CD4-positive, alpha-beta memory T cell (primary cell): ENCODE data around the gene TEAD1. TPM values are rescaled to one million over a fixed set of nuclear protein-coding genes. Genes with fewer than 3 reads are reported as not detected.

ENCODE experiments used
- CTCF ChIA-PET: fragments of 350-600 bp; sonication (Branson Sonifier 250); formaldehyde crosslinking; loops from one replicate; lab custom pipeline; 2021; ENCODE audit warnings: inconsistent platforms; ENCODE audit not compliant: partially characterized antibody; lab: Charles Lee
- POLR2A ChIA-PET: fragments of 350-600 bp; sonication (Branson Sonifier 250); formaldehyde crosslinking; loops from one replicate; lab custom pipeline; 2021; ENCODE audit not compliant: partially characterized antibody; lab: Charles Lee
- DNase-seq, 5 donors: peaks; one replicate each; pipeline versions ENCODE4 v3.0.0 to v3.0.0-alpha.2; 2020 to 2022; ENCODE audit warnings: mixed read lengths in 1 of 5
- H3K27ac ChIP-seq: one replicate; pipeline ENCODE4 v1.7.0; 2013; ENCODE audit warnings: low read depth, low read length
- H3K27me3 ChIP-seq: 2 replicates; pipeline ENCODE4 v1.7.0; 2013; ENCODE audit warnings: mild to moderate bottlenecking, low read length, moderate library complexity; ENCODE audit not compliant: insufficient read depth
- H3K36me3 ChIP-seq: 2 replicates; pipeline ENCODE4 v1.7.0; 2013; ENCODE audit warnings: mild to moderate bottlenecking, low read length, moderate library complexity; ENCODE audit not compliant: insufficient read depth
- H3K4me1 ChIP-seq: 2 replicates; pipeline ENCODE4 v1.7.0; 2013; ENCODE audit warnings: mild to moderate bottlenecking, low read length, moderate library complexity; ENCODE audit not compliant: insufficient read depth
- H3K4me3 ChIP-seq, 2 donors: one replicate each; pipeline ENCODE4 v1.7.0; 2013; ENCODE audit warnings: low read length in 2 of 2, mild to moderate bottlenecking in 1 of 2
- H3K9me3 ChIP-seq, 2 donors: one replicate each; pipeline ENCODE4 v1.7.0; 2013; ENCODE audit warnings: low read length in 2 of 2, control low read depth in 1 of 2; ENCODE audit not compliant: control insufficient read depth in 1 of 2
- H3K27ac Mint-ChIP-seq, 7 donors: one replicate each; pipeline ENCODE4 v1.8.0; 2020 to 2021; ENCODE audit warnings: mixed read lengths in 7 of 7, mild to moderate bottlenecking in 6 of 7, inconsistent platforms in 3 of 7, moderate library complexity in 3 of 7
- H3K27me3 Mint-ChIP-seq, 2 donors: one replicate each; pipeline ENCODE4 v1.8.0; 2020 to 2021; ENCODE audit warnings: mixed read lengths in 2 of 2
- H3K36me3 Mint-ChIP-seq, 2 donors: one replicate each; pipeline ENCODE4 v1.8.0; 2020 to 2021; ENCODE audit warnings: mixed read lengths in 2 of 2, inconsistent platforms in 1 of 2, mild to moderate bottlenecking in 1 of 2
- H3K4me1 Mint-ChIP-seq, 4 donors: one replicate each; pipeline ENCODE4 v1.8.0; 2020 to 2021; ENCODE audit warnings: mixed read lengths in 4 of 4, mild to moderate bottlenecking in 1 of 4
- H3K4me3 Mint-ChIP-seq, 8 donors: one replicate each; pipeline ENCODE4 v1.8.0; 2020 to 2021; ENCODE audit warnings: mixed read lengths in 8 of 8, mild to moderate bottlenecking in 7 of 8, moderate library complexity in 6 of 8, inconsistent platforms in 3 of 8
- H3K9me3 Mint-ChIP-seq, 8 donors: one replicate each; pipeline ENCODE4 v1.8.0; 2020 to 2021; ENCODE audit warnings: mixed read lengths in 8 of 8, mild to moderate bottlenecking in 5 of 8, inconsistent platforms in 3 of 8, moderate library complexity in 1 of 8
- intact Hi-C: fragments of 100-400 bp; cut with micrococcal nuclease; formaldehyde crosslinking; loops from one replicate; pipeline ENCODE4 v1.15.1; 2023
- polyA plus RNA-seq, 2 donors: library from polyadenylated mRNA; unstranded; fragments of 300-500 nt; fragmentation: Illumina TruSeq; gene quantifications; one replicate each; pipeline ENCODE4 v1.2.3, GENCODE V29; 2021
- total RNA-seq, 2 experiments: library from RNA; stranded (reverse); gene quantifications; one replicate each; pipeline ENCODE4 v1.2.3, GENCODE V29; 2021

Gene TEAD1
- total and polyA plus RNA-seq, 4 experiments from 2014 or later: 0.15 to 1.1 (median 0.52) TPM; not detected in 1

- H3K4me3 Mint-ChIP-seq: no peak overlapping the region
- peaks cover 0 to 2% (median 0%) of the 10 kb centered on the region in 8 donors for H3K9me3 Mint-ChIP-seq
- Histone ChIP-seq H3K27ac (no peak overlapping the region), H3K4me3 (no peak overlapping the region), H3K36me3 (no peaks in the 10 kb centered on the region), H3K9me3 (no peaks in the 10 kb centered on the region), H3K27me3 (peaks cover 7% of the 10 kb centered on the region), H3K4me1 (no peaks in the 10 kb centered on the region)
- intact Hi-C loops: no loop called here
- peaks cover 13 to 21% of the 10 kb centered on the region in 2 donors for H3K27me3 Mint-ChIP-seq
- H3K36me3 Mint-ChIP-seq: no peaks in the 10 kb centered on the region
- no peak overlapping the region for H3K27ac Mint-ChIP-seq
- no peaks in the 10 kb centered on the region for H3K4me1 Mint-ChIP-seq
- ChIA-PET POLR2A (no interaction called here), CTCF (no interaction called here)
- DNase-seq: no peak
These were observed 123.8 kb downstream of the TEAD1 start for GRCh38 chr11:12797996-12798395.

GRCh38 chr11:12798609-12799011 is 124.4 kb downstream of the TEAD1 start:
- POLR2A ChIA-PET: no interaction called here
- H3K27ac Mint-ChIP-seq: no peak overlapping the region
- H3K27me3 Mint-ChIP-seq: peaks cover 17 to 23% of the 10 kb centered on the region in 2 donors
- no peak overlapping the region for H3K4me3 Mint-ChIP-seq
- no peaks in the 10 kb centered on the region for H3K36me3 ChIP-seq
- H3K27ac ChIP-seq: no peak overlapping the region
- H3K36me3 Mint-ChIP-seq: no peaks in the 10 kb centered on the region
- no peaks in the 10 kb centered on the region for H3K9me3 ChIP-seq
- intact Hi-C loops: no loop called here
- no peaks in the 10 kb centered on the region for H3K4me1 Mint-ChIP-seq
- H3K4me3 ChIP-seq: no peak overlapping the region
- no peak for DNase-seq
- H3K27me3 ChIP-seq: peaks cover 7% of the 10 kb centered on the region
- no peaks in the 10 kb centered on the region for H3K4me1 ChIP-seq
- peaks cover 0 to 2% (median 0%) of the 10 kb centered on the region in 8 donors for H3K9me3 Mint-ChIP-seq
- CTCF ChIA-PET: no interaction called here

- no peaks in the 10 kb centered on the region for H3K36me3 ChIP-seq
- Mint-ChIP-seq H3K4me1 (no peaks in the 10 kb centered on the region), H3K36me3 (no peaks in the 10 kb centered on the region), H3K9me3 (peaks cover 0 to 2% (median 0%) of the 10 kb centered on the region in 8 donors), H3K4me3 (no peak overlapping the region), H3K27ac (no peak overlapping the region), H3K27me3 (peaks cover 18 to 23% of the 10 kb centered on the region in 2 donors)
- POLR2A ChIA-PET: no interaction called here
- CTCF ChIA-PET: interaction anchor here (1.4 kb wide), 1 partner anchor 12 kb away, joined by 4 read pairs; no protein-coding TSS in a partner anchor
- no peak overlapping the region for H3K4me3 ChIP-seq
- peaks cover 7% of the 10 kb centered on the region for H3K27me3 ChIP-seq
- intact Hi-C loops: no loop called here
- H3K9me3 ChIP-seq: no peaks in the 10 kb centered on the region
- H3K27ac ChIP-seq: no peak overlapping the region
- H3K4me1 ChIP-seq: no peaks in the 10 kb centered on the region
- no peak for DNase-seq
These were observed 125.2 kb downstream of the TEAD1 start for GRCh38 chr11:12799334-12799835.

- POLR2A ChIA-PET: no interaction called here
- CTCF ChIA-PET: interaction anchor here (1.4 kb wide), 1 partner anchor 13 kb away, joined by 4 read pairs; no protein-coding TSS in a partner anchor
These were observed 125.9 kb downstream of the TEAD1 start for GRCh38 chr11:12800032-12800671.

GRCh38 chr11:12800871-12801270 is 126.7 kb downstream of the TEAD1 start:
- Histone ChIP-seq H3K36me3 (no peaks in the 10 kb centered on the region), H3K27ac (no peak overlapping the region), H3K9me3 (no peaks in the 10 kb centered on the region), H3K4me1 (no peaks in the 10 kb centered on the region), H3K4me3 (no peak overlapping the region), H3K27me3 (peaks cover 7% of the 10 kb centered on the region)
- Mint-ChIP-seq H3K36me3 (no peaks in the 10 kb centered on the region), H3K27me3 (peaks cover 15 to 23% of the 10 kb centered on the region in 2 donors), H3K4me1 (no peaks in the 10 kb centered on the region), H3K4me3 (no peak overlapping the region), H3K9me3 (peaks cover 0 to 2% (median 0%) of the 10 kb centered on the region in 8 donors), H3K27ac (peak overlapping the region in 1 of 7 donors; percentile 66)
- DNase-seq: no peak
- CTCF ChIA-PET: interaction anchor here (1.4 kb wide), 1 partner anchor 14 kb away, joined by 4 read pairs; no protein-coding TSS in a partner anchor
- intact Hi-C loops: no loop called here
- POLR2A ChIA-PET: no interaction called here

More at GRCh38 chr11:12800032-12800671, 125.9 kb downstream of the TEAD1 start:
- Histone ChIP-seq H3K9me3 (no peaks in the 10 kb centered on the region), H3K4me1 (no peaks in the 10 kb centered on the region), H3K36me3 (no peaks in the 10 kb centered on the region), H3K27ac (no peak overlapping the region), H3K27me3 (peaks cover 7% of the 10 kb centered on the region), H3K4me3 (no peak overlapping the region)
- Mint-ChIP-seq H3K27ac (no peak overlapping the region), H3K36me3 (no peaks in the 10 kb centered on the region), H3K9me3 (peaks cover 0 to 2% (median 0%) of the 10 kb centered on the region in 8 donors), H3K4me1 (no peaks in the 10 kb centered on the region), H3K4me3 (no peak overlapping the region), H3K27me3 (peaks cover 17 to 23% of the 10 kb centered on the region in 2 donors)
- DNase-seq: no peak
- intact Hi-C loops: no loop called here

GRCh38 chr11:12801976-12802375 is 127.8 kb downstream of the TEAD1 start:
- Histone ChIP-seq H3K4me3 (no peak overlapping the region), H3K9me3 (no peaks in the 10 kb centered on the region), H3K27ac (no peak overlapping the region), H3K4me1 (no peaks in the 10 kb centered on the region), H3K36me3 (no peaks in the 10 kb centered on the region), H3K27me3 (peaks cover 7% of the 10 kb centered on the region)
- Mint-ChIP-seq H3K36me3 (no peaks in the 10 kb centered on the region), H3K27me3 (peaks cover 17 to 23% of the 10 kb centered on the region in 2 donors), H3K9me3 (peaks cover 0 to 2% (median 0%) of the 10 kb centered on the region in 8 donors), H3K4me3 (no peak overlapping the region), H3K4me1 (no peaks in the 10 kb centered on the region), H3K27ac (no peak overlapping the region)
- no peak for DNase-seq
- ChIA-PET POLR2A (no interaction called here), CTCF (no interaction called here)
- intact Hi-C loops: no loop called here

GRCh38 chr11:12802418-12803085 is 128.3 kb downstream of the TEAD1 start:
- intact Hi-C loops: no loop called here
- ChIA-PET POLR2A (no interaction called here), CTCF (no interaction called here)
- no peak overlapping the region for H3K4me3 ChIP-seq
- Mint-ChIP-seq H3K36me3 (no peaks in the 10 kb centered on the region), H3K9me3 (peaks cover 0 to under 1% (median 0%) of the 10 kb centered on the region in 8 donors), H3K27me3 (peaks cover 17 to 26% of the 10 kb centered on the region in 2 donors), H3K4me3 (no peak overlapping the region), H3K27ac (no peak overlapping the region), H3K4me1 (no peaks in the 10 kb centered on the region)
- H3K36me3 ChIP-seq: no peaks in the 10 kb centered on the region
- H3K27ac ChIP-seq: no peak overlapping the region
- peaks cover 7% of the 10 kb centered on the region for H3K27me3 ChIP-seq
- no peak for DNase-seq
- H3K9me3 ChIP-seq: no peaks in the 10 kb centered on the region
- H3K4me1 ChIP-seq: no peaks in the 10 kb centered on the region
